Neural cell (in vitro differentiated cells): ENCODE data around the gene SLC66A2.

Source experiments
- CTCF ChIP-seq: fragments of 450-650 bp; IDR thresholded peaks from 2 replicates; pipeline ENCODE4 v1.5.1; 2014; ENCODE audit warnings: antibody characterized with exemption, mild to moderate bottlenecking, moderate library complexity; ENCODE audit not compliant: poor library complexity, severe bottlenecking
- EP300 ChIP-seq: fragments of 450-650 bp; conservative IDR thresholded peaks from 2 replicates; pipeline ENCODE4 v1.6.1; 2014; ENCODE audit warnings: antibody characterized with exemption, mild to moderate bottlenecking, moderate library complexity; ENCODE audit not compliant: poor library complexity, severe bottlenecking
- EZH2 ChIP-seq: fragments of 200-600, 300-800 bp; shearing (Covaris generic), sonication (generic); IDR thresholded peaks from 2 replicates; pipeline ENCODE4 v1.6.1; 2014; ENCODE audit warnings: antibody characterized with exemption, low read length, borderline replicate concordance, mild to moderate bottlenecking; ENCODE audit not compliant: insufficient read depth, poor library complexity, severe bottlenecking
- MXI1 ChIP-seq: fragments of 450-650 bp; conservative IDR thresholded peaks from 2 replicates; pipeline ENCODE4 v1.6.1; 2014; ENCODE audit warnings: antibody characterized with exemption, mild to moderate bottlenecking; ENCODE audit not compliant: poor library complexity, severe bottlenecking
- POLR2AphosphoS5 ChIP-seq: IDR thresholded peaks from 2 replicates; pipeline ENCODE4 v1.6.1; 2012
- RAD21 ChIP-seq: fragments of 450-650 bp; conservative IDR thresholded peaks from 2 replicates; pipeline ENCODE4 v1.6.1; 2014; ENCODE audit warnings: antibody characterized with exemption, mild to moderate bottlenecking, moderate library complexity
- REST ChIP-seq: IDR thresholded peaks from 2 replicates; pipeline ENCODE4 v1.6.1; 2012; ENCODE audit warnings: borderline replicate concordance
- TAF1 ChIP-seq: IDR thresholded peaks from 2 replicates; pipeline ENCODE4 v1.6.1; 2012; ENCODE audit warnings: low read depth

- TF ChIP-seq CTCF (no peak), RAD21 (no peak), EZH2 (no peak), POLR2AphosphoS5 (no peak), EP300 (no peak), TAF1 (no peak), REST (no peak), MXI1 (no peak)
These were observed 36.8 kb downstream of the SLC66A2 start for GRCh38 chr18:79914614-79915160.
